HepG2 (cell line): ENCODE measurements around the gene CRIM1. TPM values are rescaled to one million over a fixed set of nuclear protein-coding genes. Genes with fewer than 3 reads are reported as not detected.

Experiments used
- ATAC-seq: fragments of 200-7000 bp; cut with Tn5 transposase; 3 replicates; pipeline ENCODE4 v1.9.1; 2020; ENCODE audit warnings: mild to moderate bottlenecking, moderate library complexity
- BruUV-seq: library from RNA; stranded (reverse); fragments of 400-500 nt; replicated peaks from 2 replicates; lab custom pipeline; 2021; lab: Mats Ljungman, UMichigan
- CTCF ChIA-PET: fragments of 300-600 bp; formaldehyde crosslinking; extraction: SDS; loops from one replicate; lab custom pipeline; 2021; ENCODE audit warnings: low total read pairs, inconsistent platforms, low intra/inter-chr PET ratio; lab: Yijun Ruan, JAX
- POLR2A ChIA-PET: fragments of 350-600 bp; sonication (Branson Sonifier 250); formaldehyde crosslinking; loops from one replicate; lab custom pipeline; 2020; ENCODE audit warnings: antibody characterized with exemption, inconsistent platforms; lab: Yijun Ruan, JAX
- DNase-seq: peaks from one replicate; pipeline ENCODE4 v3.0.0-alpha.2; 2015; ENCODE audit warnings: low spot score
- FAIRE-seq: peaks from 3 replicates; lab custom pipeline; 2011; peaks lifted over from hg19 to GRCh38; lab: Jason Lieb, UNC
- H2AFZ ChIP-seq: one replicate; pipeline ENCODE4 v1.6.1; 2011; ENCODE audit warnings: low read length, inconsistent platforms
- H3K27ac ChIP-seq: fragments of 300-600 bp; 3 replicates; pipeline ENCODE4 v1.8.0; 2011; ENCODE audit warnings: mixed run types, mild to moderate bottlenecking, mixed read lengths, low read length, inconsistent platforms; ENCODE audit not compliant: insufficient read depth; ENCODE audit errors: extremely low read length
- H3K27me3 ChIP-seq, 2 experiments: fragments of 200-600 bp in 1 of 2; 2 replicates in 1 of 2; 3 replicates in 1 of 2; pipeline versions ENCODE4 v1.6.0 to v1.8.0; 2011; ENCODE audit warnings: low read length in 2 of 2, mild to moderate bottlenecking in 2 of 2, moderate library complexity in 2 of 2, inconsistent platforms in 1 of 2; ENCODE audit not compliant: insufficient read depth in 2 of 2, control insufficient read depth in 1 of 2
- H3K36me3 ChIP-seq, 2 experiments: fragments of 200-600 bp in 1 of 2; replicated peaks in 1 of 2; 2 replicates in 1 of 2; 3 replicates in 1 of 2; pipeline versions ENCODE4 v1.5.1 to v1.8.0; 2011; ENCODE audit warnings: low read length in 2 of 2, inconsistent platforms in 1 of 2; ENCODE audit not compliant: insufficient read depth in 2 of 2, control insufficient read depth in 1 of 2
- H3K4me1 ChIP-seq: 2 replicates; pipeline ENCODE4 v1.5.1; 2012; ENCODE audit warnings: low read length, inconsistent platforms; ENCODE audit not compliant: insufficient read depth
- H3K4me2 ChIP-seq: 2 replicates; pipeline ENCODE4 v1.6.0; 2011; ENCODE audit warnings: low read depth, low read length, inconsistent platforms
- H3K4me3 ChIP-seq, 3 experiments: fragments of 200-600 bp in 1 of 3; sonication (generic), shearing (Covaris generic) in 1 of 3; replicated peaks in 1 of 3; 2 replicates each; pipeline ENCODE4 v1.5.1; 2011 to 2016; ENCODE audit warnings: low read length in 3 of 3, inconsistent platforms in 2 of 3, low read depth in 2 of 3, mild to moderate bottlenecking in 2 of 3, control low read depth in 1 of 3, mixed read lengths in 1 of 3; ENCODE audit not compliant: insufficient read depth in 1 of 3
- H3K79me2 ChIP-seq: one replicate; pipeline ENCODE4 v1.6.1; 2011; ENCODE audit warnings: low read length, inconsistent platforms; ENCODE audit not compliant: insufficient read depth
- H3K9ac ChIP-seq: 2 replicates; pipeline ENCODE4 v1.6.0; 2011; ENCODE audit warnings: mild to moderate bottlenecking, low read depth, low read length, inconsistent platforms; ENCODE audit not compliant: insufficient read depth
- H3K9me3 ChIP-seq: 2 replicates; pipeline ENCODE4 v1.5.1; 2012; ENCODE audit warnings: mild to moderate bottlenecking, low read length
- H4K20me1 ChIP-seq: 2 replicates; pipeline ENCODE4 v1.6.0; 2011; ENCODE audit warnings: inconsistent platforms, mild to moderate bottlenecking, low read length, moderate library complexity; ENCODE audit not compliant: insufficient read depth
- CTCF ChIP-seq: sonication (generic); formaldehyde crosslinking; IDR thresholded peaks from 2 replicates; pipeline ENCODE4 v1.5.0; 2020; ENCODE audit warnings: mild to moderate bottlenecking, missing genetic modification reagents, moderate library complexity
- HOXD1 ChIP-seq: sonication (generic); formaldehyde crosslinking; IDR thresholded peaks from 2 replicates; pipeline ENCODE4 v1.5.0; 2020; ENCODE audit warnings: missing genetic modification reagents
- KLF9 ChIP-seq: IDR thresholded peaks from 2 replicates; pipeline ENCODE4 v1.6.1; 2016; ENCODE audit warnings: low read depth
- SP5 ChIP-seq: IDR thresholded peaks from 2 replicates; pipeline ENCODE4 v1.6.1; 2016; ENCODE audit warnings: low read depth, borderline replicate concordance
- ZNF143 ChIP-seq: sonication (generic); formaldehyde crosslinking; IDR thresholded peaks from 2 replicates; pipeline ENCODE4 v1.4.0; 2020; ENCODE audit warnings: missing genetic modification reagents
- WGBS: methylation state at CpG from one replicate; pipeline ENCODE4 v1.1.6; 2017; ENCODE audit warnings: low lambda C conversion rate; 5-methylcytosine and 5-hydroxymethylcytosine counted together
- in situ Hi-C: cut with HindIII; loops from 2 replicates; pipeline ENCODE4 v1.10.0; 2017; ENCODE audit warnings: low pct_unique_long_range_greater_than_20kb; ENCODE audit not compliant: extremely low pct_ligation_motif_present
- intact Hi-C: fragments of 100-400 bp; cut with micrococcal nuclease; formaldehyde crosslinking; loops from one replicate; pipeline ENCODE4 v1.10.0; 2022; ENCODE audit not compliant: unreplicated experiment
- polyA plus RNA-seq, 8 experiments: library from polyadenylated mRNA; depleted of rRNA in 3 of 8; stranded (reverse) in 7 of 8; unstranded in 1 of 8; fragments of >200 nt; fragmentation: Illumina TruSeq in 4 of 8; extraction: Trizol in 4 of 8; gene quantifications; 2 replicates each; pipeline versions ENCODE4 v1.2.1 to v1.2.3, GENCODE V29; 2011 to 2016; ENCODE audit warnings: low read depth in 4 of 8, missing spikeins in 1 of 8, mixed read lengths in 1 of 8; ENCODE audit not compliant: insufficient read depth in 1 of 8
- total RNA-seq, 5 experiments: library from RNA; depleted of rRNA; stranded (reverse); fragments of >200 nt; fragmentation: Illumina TruSeq; extraction: Trizol; gene quantifications; 2 replicates each; pipeline ENCODE4 v1.2.3, GENCODE V29; 2016; ENCODE audit warnings: low read depth in 1 of 5

The CRIM1 gene
- total and polyA plus RNA-seq, 2 of the 13 experiments (the other 11 are each of a cell fraction or from before 2014, with no cell fraction given): 39.1 to 69.9 TPM

- POLR2A ChIA-PET: no interaction called here
- Histone ChIP-seq H3K79me2 (no peaks in the 10 kb centered on the region), H3K27me3 (no peaks in the 10 kb centered on the region), H3K27ac (no peak overlapping the region), H4K20me1 (no peaks in the 10 kb centered on the region), H3K4me2 (no peak overlapping the region), H3K9me3 (no peaks in the 10 kb centered on the region), H3K4me1 (no peaks in the 10 kb centered on the region), H3K9ac (no peak overlapping the region), H3K4me3 (no peak overlapping the region), H2AFZ (no peak overlapping the region), H3K36me3 (no peaks in the 10 kb centered on the region)
- no TSS peak for BruUV-seq
- ATAC-seq (no peak), FAIRE-seq (no peak), DNase-seq (no peak)
- 41% methylated on average over 3 of the region's 3 CpGs for WGBS
- TF ChIP-seq ZNF143 (CRISPR knock-in tag): no peak
- no peak for TF ChIP-seq KLF9 (CRISPR knock-in tag)
- TF ChIP-seq SP5 (CRISPR knock-in tag): no peak
- in situ Hi-C loops (no loop called here), intact Hi-C loops (no loop called here)
- CTCF ChIA-PET: no interaction called here
These were observed 24.8 kb upstream of the CRIM1 start for GRCh38 chr2:36330473-36331395.

- POLR2A ChIA-PET: no interaction called here
- TF ChIP-seq CTCF (CRISPR knock-in tag) (0 out of 2 replicates have a peak, but pooled peaks have one; percentile 10), HOXD1 (CRISPR knock-in tag) (no peak)
- Histone ChIP-seq H3K4me1 (peaks cover 5% of the 10 kb centered on the region), H3K36me3 (no peaks in the 10 kb centered on the region), H4K20me1 (no peaks in the 10 kb centered on the region), H3K4me3 (no peak overlapping the region), H3K9ac (no peak overlapping the region), H3K9me3 (no peaks in the 10 kb centered on the region), H2AFZ (no peak overlapping the region), H3K27me3 (no peaks in the 10 kb centered on the region), H3K4me2 (no peak overlapping the region), H3K27ac (no peak overlapping the region), H3K79me2 (no peaks in the 10 kb centered on the region)
- FAIRE-seq: no peak
- intact Hi-C loops: no loop called here
- CTCF ChIA-PET: interaction anchor here (0.5 kb wide), 1 partner anchor 210 kb away, joined by 4 read pairs; no protein-coding TSS in a partner anchor
- BruUV-seq: no TSS peak
- DNase-seq: no peak
- peak; percentile 79 for ATAC-seq
- in situ Hi-C loops: no loop called here
- WGBS: 12% methylated on average over 4 of the region's 4 CpGs
These were observed 22.1 kb upstream of the CRIM1 start for GRCh38 chr2:36333350-36334012.
